ENCODE measurements around the gene RAI14.

RAI14 gene

GRCh38 chr5:34848230-34848629 is 192.1 kb downstream of the RAI14 start:
- Histone ChIP-seq H3K27me3 (ENCODE audit: control insufficient read depth in 1 of 2, insufficient read depth in 2 of 2, low read length in 2 of 2) (no peaks in the 10 kb centered on the region), H3K4me1 (ENCODE audit: insufficient read depth, low read length) (no peaks in the 10 kb centered on the region), H3K4me3 (ENCODE audit: low read depth in 1 of 2, low read length in 2 of 2) (no peak overlapping the region)

DNA sequence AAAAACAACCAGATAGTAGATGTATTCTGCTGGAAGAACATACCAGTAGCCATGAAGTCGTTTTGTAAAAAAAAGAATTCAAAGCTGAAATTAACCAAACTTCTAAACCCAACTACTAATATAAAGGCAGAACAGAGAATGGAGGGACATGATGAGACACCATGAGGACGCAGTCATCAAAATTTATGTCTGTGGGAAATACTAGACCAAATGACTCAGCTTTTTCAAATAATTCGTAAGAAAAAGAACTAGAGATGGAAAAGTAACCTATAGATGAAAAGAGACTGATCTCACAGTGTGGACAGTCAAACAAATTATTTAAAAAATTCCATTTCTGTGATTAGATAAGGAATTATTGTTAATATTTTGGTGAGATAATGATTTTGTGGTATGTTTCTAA is 193.1 kb downstream of the RAI14 start:
- Histone ChIP-seq H3K9me3 (ENCODE audit: low read length) (no peaks in the 10 kb centered on the region), H3K27ac (ENCODE audit: low read depth, low read length) (no peak overlapping the region), H3K36me3 (ENCODE audit: insufficient read depth, low read length) (no peaks in the 10 kb centered on the region), H3K27me3 (ENCODE audit: control insufficient read depth in 1 of 2, insufficient read depth in 2 of 2, low read length in 2 of 2) (no peaks in the 10 kb centered on the region), H3K9ac (ENCODE audit: low read length) (no peak overlapping the region), H3K4me3 (ENCODE audit: low read depth in 1 of 2, low read length in 2 of 2) (no peak overlapping the region), H3K4me1 (ENCODE audit: insufficient read depth, low read length) (no peaks in the 10 kb centered on the region)

More at GRCh38 chr5:34848230-34848629, 192.1 kb downstream of the RAI14 start:
- H3K9ac ChIP-seq (ENCODE audit: low read length), result no peak overlapping the region
- H3K27ac ChIP-seq (ENCODE audit: low read depth, low read length), result no peak overlapping the region
- no peaks in the 10 kb centered on the region for H3K9me3 ChIP-seq (ENCODE audit: low read length)
- no peaks in the 10 kb centered on the region for H3K36me3 ChIP-seq (ENCODE audit: insufficient read depth, low read length)

- no peaks in the 10 kb centered on the region for H3K27me3 ChIP-seq (ENCODE audit: control insufficient read depth in 1 of 2, insufficient read depth in 2 of 2, low read length in 2 of 2)
- no peaks in the 10 kb centered on the region for H3K4me1 ChIP-seq (ENCODE audit: insufficient read depth, low read length)
- no peaks in the 10 kb centered on the region for H3K36me3 ChIP-seq (ENCODE audit: insufficient read depth, low read length)
- no peak overlapping the region for H3K27ac ChIP-seq (ENCODE audit: low read depth, low read length)
- no peak overlapping the region for H3K9ac ChIP-seq (ENCODE audit: low read length)
- no peaks in the 10 kb centered on the region for H3K9me3 ChIP-seq (ENCODE audit: low read length)
- H3K4me3 ChIP-seq (ENCODE audit: low read depth in 1 of 2, low read length in 2 of 2), result no peak overlapping the region
Measured at GRCh38 chr5:34854459-34855174, 198.5 kb downstream of the RAI14 start.

- H3K4me1 ChIP-seq (ENCODE audit: insufficient read depth, low read length), result no peaks in the 10 kb centered on the region
- no peak overlapping the region for H3K27ac ChIP-seq (ENCODE audit: low read depth, low read length)
- H3K9ac ChIP-seq (ENCODE audit: low read length), result no peak overlapping the region
- no peaks in the 10 kb centered on the region for H3K9me3 ChIP-seq (ENCODE audit: low read length)
- no peaks in the 10 kb centered on the region for H3K36me3 ChIP-seq (ENCODE audit: insufficient read depth, low read length)
- H3K4me3 ChIP-seq (ENCODE audit: low read depth in 1 of 2, low read length in 2 of 2), result no peak overlapping the region
- no peaks in the 10 kb centered on the region for H3K27me3 ChIP-seq (ENCODE audit: control insufficient read depth in 1 of 2, insufficient read depth in 2 of 2, low read length in 2 of 2)
Measured at GRCh38 chr5:34857161-34857560, 201.0 kb downstream of the RAI14 start.

DNA sequence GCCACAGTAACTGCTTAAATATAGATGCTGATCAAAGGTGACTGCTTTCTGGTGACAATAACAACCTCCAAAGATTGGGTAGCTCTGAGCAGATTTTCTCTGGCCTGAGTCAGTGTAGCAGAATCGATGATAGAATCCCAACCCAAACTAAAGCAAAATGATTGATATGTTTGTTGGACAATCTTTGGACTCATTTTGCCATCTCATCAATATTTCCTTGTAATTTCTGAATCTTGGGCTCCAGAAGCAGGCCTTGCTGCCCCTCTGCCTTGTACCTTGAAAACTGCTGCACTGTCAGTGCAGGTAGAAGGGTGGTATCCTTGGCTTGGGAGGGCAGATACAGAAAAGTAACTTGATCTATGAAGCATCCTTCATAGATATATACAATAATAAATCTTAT is 201.8 kb downstream of the RAI14 start:
- Histone ChIP-seq H3K4me1 (ENCODE audit: insufficient read depth, low read length) (no peaks in the 10 kb centered on the region), H3K4me3 (ENCODE audit: low read depth in 1 of 2, low read length in 2 of 2) (no peak overlapping the region), H3K27ac (ENCODE audit: low read depth, low read length) (no peak overlapping the region), H3K27me3 (ENCODE audit: control insufficient read depth in 1 of 2, insufficient read depth in 2 of 2, low read length in 2 of 2) (no peaks in the 10 kb centered on the region), H3K9ac (ENCODE audit: low read length) (no peak overlapping the region), H3K9me3 (ENCODE audit: low read length) (no peaks in the 10 kb centered on the region), H3K36me3 (ENCODE audit: insufficient read depth, low read length) (no peaks in the 10 kb centered on the region)

GRCh38 chr5:34858790-34859189 is 202.7 kb downstream of the RAI14 start:
- Histone ChIP-seq H3K27ac (ENCODE audit: low read depth, low read length) (no peak overlapping the region), H3K9me3 (ENCODE audit: low read length) (no peaks in the 10 kb centered on the region), H3K9ac (ENCODE audit: low read length) (no peak overlapping the region), H3K4me1 (ENCODE audit: insufficient read depth, low read length) (no peaks in the 10 kb centered on the region), H3K27me3 (ENCODE audit: control insufficient read depth in 1 of 2, insufficient read depth in 2 of 2, low read length in 2 of 2) (no peaks in the 10 kb centered on the region), H3K4me3 (ENCODE audit: low read depth in 1 of 2, low read length in 2 of 2) (no peak overlapping the region), H3K36me3 (ENCODE audit: insufficient read depth, low read length) (no peaks in the 10 kb centered on the region)

DNA sequence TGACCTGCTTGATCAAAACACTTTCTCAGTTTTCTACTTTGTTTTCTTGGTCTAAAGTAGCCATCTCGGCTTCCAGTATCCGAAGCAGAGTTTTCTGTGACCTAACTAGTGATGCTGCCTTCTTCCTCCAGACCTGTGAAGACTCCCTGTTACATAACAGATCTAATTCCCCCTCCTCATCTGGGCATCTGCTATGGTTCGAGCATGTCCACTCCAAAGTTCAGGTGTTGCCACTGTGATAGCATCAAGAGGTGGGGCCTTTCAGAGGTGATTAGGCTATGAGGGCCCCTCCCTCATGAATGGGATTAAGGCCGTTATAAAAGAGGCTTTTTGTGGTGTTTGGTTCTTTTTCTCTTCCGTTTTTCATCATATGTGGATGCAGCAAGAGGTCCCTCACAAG is 203.1 kb downstream of the RAI14 start:
- no peaks in the 10 kb centered on the region for H3K9me3 ChIP-seq (ENCODE audit: low read length)
- no peaks in the 10 kb centered on the region for H3K27me3 ChIP-seq (ENCODE audit: control insufficient read depth in 1 of 2, insufficient read depth in 2 of 2, low read length in 2 of 2)
- H3K4me3 ChIP-seq (ENCODE audit: low read depth in 1 of 2, low read length in 2 of 2), result no peak overlapping the region
- no peaks in the 10 kb centered on the region for H3K4me1 ChIP-seq (ENCODE audit: insufficient read depth, low read length)
- H3K9ac ChIP-seq (ENCODE audit: low read length), result no peak overlapping the region
- H3K36me3 ChIP-seq (ENCODE audit: insufficient read depth, low read length), result no peaks in the 10 kb centered on the region
- H3K27ac ChIP-seq (ENCODE audit: low read depth, low read length), result no peak overlapping the region

- H3K4me3 ChIP-seq (ENCODE audit: low read depth in 1 of 2, low read length in 2 of 2), result no peak overlapping the region
Measured at GRCh38 chr5:34863946-34864345, 207.8 kb downstream of the RAI14 start.

GRCh38 chr5:34865091-34865490 is 209.0 kb downstream of the RAI14 start:
- no peak overlapping the region for H3K27ac ChIP-seq (ENCODE audit: low read depth, low read length)
- no peak overlapping the region for H3K9ac ChIP-seq (ENCODE audit: low read length)
- no peak overlapping the region for H3K4me3 ChIP-seq (ENCODE audit: low read depth in 1 of 2, low read length in 2 of 2)
- no peaks in the 10 kb centered on the region for H3K4me1 ChIP-seq (ENCODE audit: insufficient read depth, low read length)
- H3K27me3 ChIP-seq (ENCODE audit: control insufficient read depth in 1 of 2, insufficient read depth in 2 of 2, low read length in 2 of 2), result no peaks in the 10 kb centered on the region
- no peaks in the 10 kb centered on the region for H3K36me3 ChIP-seq (ENCODE audit: insufficient read depth, low read length)
- H3K9me3 ChIP-seq (ENCODE audit: low read length), result no peaks in the 10 kb centered on the region

More at GRCh38 chr5:34863946-34864345, 207.8 kb downstream of the RAI14 start:
- Histone ChIP-seq H3K27ac (ENCODE audit: low read depth, low read length) (no peak overlapping the region), H3K9me3 (ENCODE audit: low read length) (no peaks in the 10 kb centered on the region), H3K4me1 (ENCODE audit: insufficient read depth, low read length) (no peaks in the 10 kb centered on the region), H3K36me3 (ENCODE audit: insufficient read depth, low read length) (no peaks in the 10 kb centered on the region), H3K9ac (ENCODE audit: low read length) (no peak overlapping the region), H3K27me3 (ENCODE audit: control insufficient read depth in 1 of 2, insufficient read depth in 2 of 2, low read length in 2 of 2) (no peaks in the 10 kb centered on the region)

GRCh38 chr5:34866989-34867471 is 210.9 kb downstream of the RAI14 start:
- Histone ChIP-seq H3K4me3 (ENCODE audit: low read depth in 1 of 2, low read length in 2 of 2) (no peak overlapping the region), H3K27me3 (ENCODE audit: control insufficient read depth in 1 of 2, insufficient read depth in 2 of 2, low read length in 2 of 2) (no peaks in the 10 kb centered on the region), H3K4me1 (ENCODE audit: insufficient read depth, low read length) (no peaks in the 10 kb centered on the region), H3K36me3 (ENCODE audit: insufficient read depth, low read length) (no peaks in the 10 kb centered on the region), H3K9ac (ENCODE audit: low read length) (no peak overlapping the region), H3K27ac (ENCODE audit: low read depth, low read length) (no peak overlapping the region), H3K9me3 (ENCODE audit: low read length) (no peaks in the 10 kb centered on the region)

- Histone ChIP-seq H3K9ac (ENCODE audit: low read length) (no peak overlapping the region), H3K9me3 (ENCODE audit: low read length) (no peaks in the 10 kb centered on the region), H3K4me3 (ENCODE audit: low read depth in 1 of 2, low read length in 2 of 2) (no peak overlapping the region), H3K27me3 (ENCODE audit: control insufficient read depth in 1 of 2, insufficient read depth in 2 of 2, low read length in 2 of 2) (no peaks in the 10 kb centered on the region), H3K4me1 (ENCODE audit: insufficient read depth, low read length) (no peaks in the 10 kb centered on the region), H3K36me3 (ENCODE audit: insufficient read depth, low read length) (no peaks in the 10 kb centered on the region), H3K27ac (ENCODE audit: low read depth, low read length) (no peak overlapping the region)
Measured at GRCh38 chr5:34867660-34868059, 211.5 kb downstream of the RAI14 start.

- no peaks in the 10 kb centered on the region for H3K4me1 ChIP-seq (ENCODE audit: insufficient read depth, low read length)
- no peaks in the 10 kb centered on the region for H3K27me3 ChIP-seq (ENCODE audit: control insufficient read depth in 1 of 2, insufficient read depth in 2 of 2, low read length in 2 of 2)
- no peak overlapping the region for H3K27ac ChIP-seq (ENCODE audit: low read depth, low read length)
- no peak overlapping the region for H3K9ac ChIP-seq (ENCODE audit: low read length)
- no peaks in the 10 kb centered on the region for H3K36me3 ChIP-seq (ENCODE audit: insufficient read depth, low read length)
- H3K4me3 ChIP-seq (ENCODE audit: low read depth in 1 of 2, low read length in 2 of 2), result no peak overlapping the region
- H3K9me3 ChIP-seq (ENCODE audit: low read length), result no peaks in the 10 kb centered on the region
Measured at GRCh38 chr5:34868791-34869190, 212.7 kb downstream of the RAI14 start.

Measured in muscle layer of colon (tissue), 2 donors.